ENCODE measurements around the gene RNF5. TPM values are rescaled to one million over a fixed set of nuclear protein-coding genes. Genes with fewer than 3 reads are reported as not detected.
"Not testable (repeated sequence)": the region's sequence is repeated elsewhere in the genome, so short reads cannot be mapped to it uniquely, and the experiment has no call there.

RNF5 gene
- total and polyA plus RNA-seq, 3 donors from 2014 or later = 67.1 to 79.0 (median 76.1) TPM

DNA sequence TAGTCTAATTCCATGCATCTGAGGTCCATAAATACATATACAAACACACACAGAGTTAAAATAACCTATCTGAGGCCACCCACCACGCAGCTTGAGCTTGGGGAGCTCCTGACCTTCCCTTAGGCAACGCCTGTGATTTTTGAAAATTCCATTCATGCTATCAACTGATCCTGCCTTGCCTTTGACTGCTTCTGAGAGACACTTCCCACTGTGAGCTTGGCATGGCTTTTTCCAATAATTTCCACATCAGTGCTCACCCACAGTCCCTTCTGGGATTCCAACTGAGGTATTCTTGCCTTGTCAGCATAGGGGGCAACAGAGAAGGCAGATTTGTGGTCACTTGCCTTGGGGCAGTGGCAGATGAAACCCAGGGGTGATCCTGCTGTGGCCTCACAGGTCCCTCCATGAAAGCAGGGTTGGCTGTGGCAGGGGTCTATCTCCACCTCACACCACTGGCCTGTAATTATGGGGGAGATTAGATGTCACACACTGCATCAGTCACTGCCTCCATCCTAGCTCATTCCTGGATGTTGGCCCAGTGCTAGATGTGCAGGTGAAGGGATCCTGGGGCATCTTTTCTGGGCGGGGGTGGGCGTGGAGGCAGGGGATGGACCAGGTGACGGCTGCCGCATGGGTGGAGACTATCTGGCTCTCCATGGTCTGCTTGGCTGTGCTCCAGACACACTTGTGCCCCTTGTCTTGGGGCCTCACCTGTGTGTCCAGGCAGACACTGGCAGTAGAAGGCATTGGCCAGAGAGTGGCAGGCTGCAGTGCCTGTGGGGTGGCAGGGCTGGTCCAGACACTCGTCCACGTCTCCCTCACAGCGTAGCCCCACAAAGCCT lies 25.4 kb downstream of the RNF5 start:
- Histone ChIP-seq H3K27me3 (no peaks in the 10 kb centered on the region), H3K36me3 (ENCODE audit: low read depth, missing control alignments) (no peaks in the 10 kb centered on the region), H3K27ac (no peak overlapping the region), H3K9me3 (no peaks in the 10 kb centered on the region), H3K4me3 (no peak overlapping the region), H3K4me1 (no peaks in the 10 kb centered on the region)
- WGBS, 2 donors = 77 to 90% methylated on average over 2 to 9 of the region's 9 CpGs
- no peak for DNase-seq
- intact Hi-C loops (cut with DNase I; ENCODE audit: low total_unique reads) = no loop called here
- TF ChIP-seq, protein P1, sequence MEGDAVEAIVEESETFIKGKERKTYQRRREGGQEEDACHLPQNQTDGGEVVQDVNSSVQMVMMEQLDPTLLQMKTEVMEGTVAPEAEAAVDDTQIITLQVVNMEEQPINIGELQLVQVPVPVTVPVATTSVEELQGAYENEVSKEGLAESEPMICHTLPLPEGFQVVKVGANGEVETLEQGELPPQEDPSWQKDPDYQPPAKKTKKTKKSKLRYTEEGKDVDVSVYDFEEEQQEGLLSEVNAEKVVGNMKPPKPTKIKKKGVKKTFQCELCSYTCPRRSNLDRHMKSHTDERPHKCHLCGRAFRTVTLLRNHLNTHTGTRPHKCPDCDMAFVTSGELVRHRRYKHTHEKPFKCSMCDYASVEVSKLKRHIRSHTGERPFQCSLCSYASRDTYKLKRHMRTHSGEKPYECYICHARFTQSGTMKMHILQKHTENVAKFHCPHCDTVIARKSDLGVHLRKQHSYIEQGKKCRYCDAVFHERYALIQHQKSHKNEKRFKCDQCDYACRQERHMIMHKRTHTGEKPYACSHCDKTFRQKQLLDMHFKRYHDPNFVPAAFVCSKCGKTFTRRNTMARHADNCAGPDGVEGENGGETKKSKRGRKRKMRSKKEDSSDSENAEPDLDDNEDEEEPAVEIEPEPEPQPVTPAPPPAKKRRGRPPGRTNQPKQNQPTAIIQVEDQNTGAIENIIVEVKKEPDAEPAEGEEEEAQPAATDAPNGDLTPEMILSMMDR (IDR thresholded peaks at IDR 0.05) = no peak
- TF ChIP-seq POLR2A (IDR thresholded peaks at IDR 0.05) = no peak

GRCh38 chr6:32204268-32204715 lies 26.1 kb downstream of the RNF5 start:
- Histone ChIP-seq H3K27ac (no peak overlapping the region), H3K9me3 (no peaks in the 10 kb centered on the region), H3K4me1 (no peaks in the 10 kb centered on the region), H3K27me3 (no peaks in the 10 kb centered on the region), H3K4me3 (no peak overlapping the region), H3K36me3 (ENCODE audit: low read depth, missing control alignments) (no peaks in the 10 kb centered on the region)
- TF ChIP-seq POLR2A (IDR thresholded peaks at IDR 0.05) = no peak
- TF ChIP-seq, protein P1 (IDR thresholded peaks at IDR 0.05) = no peak
- 80 to 94% methylated on average over 2 to 3 of the region's 3 CpGs for WGBS, 2 donors
- no peak for DNase-seq
- intact Hi-C loops (cut with DNase I; ENCODE audit: low total_unique reads) = no loop called here

DNA sequence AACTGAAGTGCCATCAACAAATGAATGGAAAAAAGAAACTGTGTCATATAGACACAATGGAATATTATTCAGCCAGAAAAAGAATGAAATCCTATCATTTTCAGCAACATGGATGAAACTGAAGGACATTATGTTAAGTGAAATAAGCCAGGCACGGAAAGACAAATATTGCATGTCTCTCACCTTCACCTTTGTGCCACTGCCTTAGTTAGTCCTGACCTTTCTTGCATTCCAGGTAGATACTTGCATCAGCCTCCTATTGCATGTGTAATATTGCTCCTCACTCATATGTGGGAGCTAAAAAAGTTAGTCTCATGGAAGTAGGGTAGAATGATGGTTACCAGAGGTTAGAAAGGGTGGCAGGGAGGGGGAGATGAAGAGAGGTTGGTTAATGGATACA lies 30.8 kb downstream of the RNF5 start:
- intact Hi-C loops (cut with DNase I; ENCODE audit: low total_unique reads) = no loop called here
- no peak for DNase-seq
- Histone ChIP-seq H3K4me1 (no peaks in the 10 kb centered on the region), H3K4me3 (no peak overlapping the region), H3K27me3 (no peaks in the 10 kb centered on the region), H3K36me3 (ENCODE audit: low read depth, missing control alignments) (no peaks in the 10 kb centered on the region), H3K9me3 (no peaks in the 10 kb centered on the region), H3K27ac (no peak overlapping the region)
- no peak for TF ChIP-seq POLR2A (IDR thresholded peaks at IDR 0.05)
- TF ChIP-seq, protein P1 (IDR thresholded peaks at IDR 0.05) = no peak
- 78 to 96% methylated on average over 1 of the region's 1 CpG for WGBS, 2 donors

DNA sequence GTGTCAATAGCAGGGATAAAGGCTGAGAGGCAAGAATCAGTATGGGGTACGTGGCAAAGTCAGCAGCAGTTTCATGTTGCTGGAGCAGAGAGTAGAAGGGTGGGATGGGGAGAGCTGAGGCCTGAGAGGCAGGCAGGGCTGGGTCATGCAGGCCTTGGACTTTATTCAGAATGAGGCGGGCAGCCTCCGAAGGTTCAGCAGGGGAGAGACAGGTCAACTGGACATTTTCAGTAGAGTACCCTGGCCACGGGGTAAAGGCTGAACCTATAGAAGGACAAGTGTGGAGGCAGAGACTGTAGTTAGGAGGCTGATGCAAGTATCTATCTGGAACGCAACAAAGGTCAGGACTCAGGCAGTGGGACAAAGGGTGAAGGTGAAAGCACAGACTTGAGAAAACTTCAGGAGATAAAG lies 32.0 kb downstream of the RNF5 start:
- Histone ChIP-seq H3K4me1 (no peaks in the 10 kb centered on the region), H3K27me3 (no peaks in the 10 kb centered on the region), H3K27ac (no peak overlapping the region), H3K4me3 (no peak overlapping the region), H3K9me3 (no peaks in the 10 kb centered on the region), H3K36me3 (ENCODE audit: low read depth, missing control alignments) (no peaks in the 10 kb centered on the region)
- WGBS, 2 donors = 84 to 88% methylated on average over 5 of the region's 5 CpGs
- intact Hi-C loops (cut with DNase I; ENCODE audit: low total_unique reads) = no loop called here
- no peak for DNase-seq
- TF ChIP-seq, protein P1 (IDR thresholded peaks at IDR 0.05) = no peak

DNA sequence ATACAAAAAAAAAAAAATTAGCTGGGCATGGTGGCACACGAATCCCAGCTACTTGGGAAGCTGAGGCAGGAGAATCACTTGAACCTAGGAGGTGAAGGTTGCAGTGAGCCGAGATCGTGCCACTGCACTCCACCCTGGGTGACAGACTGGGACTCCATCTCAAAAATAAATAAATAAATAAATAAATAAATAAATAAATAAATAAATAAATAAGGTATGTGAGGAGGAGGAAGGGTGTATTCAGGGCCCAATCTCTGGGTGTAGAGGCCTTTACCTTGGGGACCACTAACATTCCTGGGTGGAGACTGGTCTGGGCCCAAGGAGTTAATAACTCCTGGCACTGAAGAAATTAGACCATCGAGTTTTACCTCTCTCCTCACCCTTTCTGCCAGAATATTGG lies 33.2 kb downstream of the RNF5 start:
- DNase-seq; H3K36me3 ChIP-seq (ENCODE audit: low read depth, missing control alignments); H3K4me3 ChIP-seq; H3K27ac ChIP-seq; intact Hi-C loops (cut with DNase I; ENCODE audit: low total_unique reads); H3K4me1 ChIP-seq; H3K9me3 ChIP-seq; H3K27me3 ChIP-seq: not testable (repeated sequence)
- 88 to 94% methylated on average over 4 of the region's 4 CpGs for WGBS, 2 donors

Data from testis (tissue), 3 donors.